Measurements from ENCODE around the gene CDON.
"Not testable (repeated sequence)": the region's sequence is repeated elsewhere in the genome, so short reads cannot be mapped to it uniquely, and the experiment has no call there.

Gene CDON

GRCh38 chr11:125985956-125986355 lies 76.7 kb downstream of the CDON start:
- not testable (repeated sequence) for H4K91ac ChIP-seq (ENCODE audit: low read depth, low read length); H3K14ac ChIP-seq (ENCODE audit: low read length); H3K27ac ChIP-seq (ENCODE audit: low read depth, low read length); H2AFZ ChIP-seq (ENCODE audit: insufficient read depth, low read length, poor library complexity); H3K9me3 ChIP-seq (ENCODE audit: insufficient read depth, low read depth, low read length); H3K79me1 ChIP-seq (ENCODE audit: low read length); H3K4ac ChIP-seq (ENCODE audit: low read depth, low read length); H4K12ac ChIP-seq (ENCODE audit: low read depth, low read length); H2BK12ac ChIP-seq (ENCODE audit: low read length); H3K27me3 ChIP-seq (ENCODE audit: insufficient read depth, low read length); H3K79me2 ChIP-seq (ENCODE audit: control insufficient read depth, insufficient read depth, low read length, poor library complexity); H2AK5ac ChIP-seq (ENCODE audit: low read length); H3K18ac ChIP-seq (ENCODE audit: low read length); H3K4me2 ChIP-seq (ENCODE audit: low read length); H3K9ac ChIP-seq (ENCODE audit: low read length); H2BK5ac ChIP-seq (ENCODE audit: low read depth, low read length, poor library complexity); H2BK120ac ChIP-seq (ENCODE audit: insufficient read depth, low read length, poor library complexity); H3K4me1 ChIP-seq (ENCODE audit: control insufficient read depth in 1 of 2, insufficient read depth in 2 of 2, low read length in 2 of 2); DNase-seq; H4K8ac ChIP-seq (ENCODE audit: low read depth, low read length); H3K4me3 ChIP-seq (ENCODE audit: low read depth, low read length); H3K23ac ChIP-seq (ENCODE audit: low read length)
- peaks cover 16 to 31% of the 10 kb centered on the region in 2 experiments for H3K36me3 ChIP-seq (ENCODE audit: control insufficient read depth in 1 of 2, insufficient read depth in 2 of 2, low read length in 2 of 2)
- WGBS (ENCODE audit: extremely low coverage, insufficient coverage, insufficient read length): no CpG with 5 or more reads among the region's 6 CpGs

DNA sequence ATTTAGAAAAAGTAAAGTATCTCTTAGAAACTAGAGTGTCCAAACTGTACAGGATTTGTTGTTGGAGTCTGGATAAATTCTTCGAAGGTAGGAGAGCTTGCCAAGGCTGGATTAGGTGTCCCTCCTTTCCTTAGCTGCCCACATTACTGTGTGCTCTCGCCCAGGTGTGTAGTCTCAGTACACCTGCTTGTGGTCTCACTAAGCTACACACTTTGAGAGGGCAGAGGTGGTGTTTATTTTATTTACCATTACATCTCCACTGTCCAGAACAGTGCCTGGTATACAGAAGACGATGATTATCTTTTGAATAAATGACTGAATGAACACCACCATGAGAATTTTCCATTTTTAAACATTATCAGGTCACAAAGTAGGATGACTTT lies 80.3 kb downstream of the CDON start:
- Histone ChIP-seq H2BK5ac (ENCODE audit: low read depth, low read length, poor library complexity) (no peak overlapping the region), H3K36me3 (ENCODE audit: control insufficient read depth in 1 of 2, insufficient read depth in 2 of 2, low read length in 2 of 2) (peaks cover 13 to 23% of the 10 kb centered on the region in 2 experiments), H3K4me2 (ENCODE audit: low read length) (no peak overlapping the region), H4K12ac (ENCODE audit: low read depth, low read length) (no peak overlapping the region), H4K8ac (ENCODE audit: low read depth, low read length) (no peak overlapping the region), H3K23ac (ENCODE audit: low read length) (no peak overlapping the region), H3K18ac (ENCODE audit: low read length) (no peak overlapping the region), H3K14ac (ENCODE audit: low read length) (no peak overlapping the region), H3K27me3 (ENCODE audit: insufficient read depth, low read length) (no peaks in the 10 kb centered on the region), H2AK5ac (ENCODE audit: low read length) (no peak overlapping the region), H3K4me3 (ENCODE audit: low read depth, low read length) (no peak overlapping the region), H3K4ac (ENCODE audit: low read depth, low read length) (no peak overlapping the region), H2AFZ (ENCODE audit: insufficient read depth, low read length, poor library complexity) (no peak overlapping the region), H3K9me3 (ENCODE audit: insufficient read depth, low read depth, low read length) (peaks cover 1% of the 10 kb centered on the region), H3K9ac (ENCODE audit: low read length) (no peak overlapping the region), H2BK120ac (ENCODE audit: insufficient read depth, low read length, poor library complexity) (no peak overlapping the region), H3K4me1 (ENCODE audit: control insufficient read depth in 1 of 2, insufficient read depth in 2 of 2, low read length in 2 of 2) (no peaks in the 10 kb centered on the region), H3K79me1 (ENCODE audit: low read length) (no peaks in the 10 kb centered on the region), H4K91ac (ENCODE audit: low read depth, low read length) (no peak overlapping the region), H3K79me2 (ENCODE audit: control insufficient read depth, insufficient read depth, low read length, poor library complexity) (no peaks in the 10 kb centered on the region), H3K27ac (ENCODE audit: low read depth, low read length) (no peak overlapping the region), H2BK12ac (ENCODE audit: low read length) (no peak overlapping the region)
- no peak for DNase-seq
- WGBS (ENCODE audit: extremely low coverage, insufficient coverage, insufficient read length): no CpG with 5 or more reads among the region's 3 CpGs

DNA sequence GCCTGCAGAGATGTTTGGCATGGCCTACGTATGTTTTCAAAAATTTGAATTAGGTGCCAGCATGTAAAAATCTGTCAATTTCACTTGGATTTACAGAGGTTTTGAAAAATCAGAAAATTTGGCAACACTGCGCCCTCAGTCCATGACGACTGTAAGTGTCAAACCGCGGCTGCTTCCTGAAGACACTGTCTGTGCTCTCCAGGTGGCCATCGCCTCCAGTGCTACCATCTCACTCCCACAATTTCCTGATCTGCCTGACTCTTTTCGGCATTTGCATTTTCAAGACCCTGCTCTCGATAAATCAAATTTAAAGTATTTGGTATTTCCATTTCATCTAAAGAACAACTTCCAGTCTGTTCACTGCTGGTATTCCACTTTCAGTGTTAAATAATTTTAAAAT lies 82.2 kb downstream of the CDON start:
- no peak overlapping the region for H4K8ac ChIP-seq (ENCODE audit: low read depth, low read length)

DNA sequence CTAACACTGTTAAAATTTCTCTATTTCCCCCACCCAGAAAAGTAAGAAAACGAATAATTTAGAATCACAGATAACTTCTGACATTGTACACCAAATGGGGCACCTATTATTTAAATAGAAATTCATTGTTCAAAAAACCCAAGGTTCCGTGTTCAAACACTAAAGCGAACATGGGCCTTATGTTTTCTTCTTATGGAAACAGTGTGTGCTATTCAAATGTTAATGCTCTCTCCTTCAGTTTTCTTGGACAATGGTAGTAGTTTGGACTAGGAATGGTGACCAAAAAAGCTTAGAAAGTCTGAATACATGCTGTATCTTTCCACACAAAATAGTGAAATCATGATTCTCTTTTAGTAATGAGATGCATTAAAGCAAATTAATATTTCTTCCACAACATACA lies 83.2 kb downstream of the CDON start:
- H3K79me2 ChIP-seq (ENCODE audit: control insufficient read depth, insufficient read depth, low read length, poor library complexity): no peaks in the 10 kb centered on the region
- H2AK5ac ChIP-seq (ENCODE audit: low read length): no peak overlapping the region
- no peak overlapping the region for H2BK5ac ChIP-seq (ENCODE audit: low read depth, low read length, poor library complexity)
- no peak overlapping the region for H3K14ac ChIP-seq (ENCODE audit: low read length)
- H2BK12ac ChIP-seq (ENCODE audit: low read length): no peak overlapping the region
- peaks cover 1% of the 10 kb centered on the region for H3K9me3 ChIP-seq (ENCODE audit: insufficient read depth, low read depth, low read length)
- no peak overlapping the region for H4K91ac ChIP-seq (ENCODE audit: low read depth, low read length)
- H3K4me2 ChIP-seq (ENCODE audit: low read length): no peak overlapping the region
- H3K4ac ChIP-seq (ENCODE audit: low read depth, low read length): no peak overlapping the region
- H3K4me3 ChIP-seq (ENCODE audit: low read depth, low read length): no peak overlapping the region
- H3K9ac ChIP-seq (ENCODE audit: low read length): no peak overlapping the region
- no peak overlapping the region for H3K27ac ChIP-seq (ENCODE audit: low read depth, low read length)
- DNase-seq: no peak
- H3K36me3 ChIP-seq (ENCODE audit: control insufficient read depth in 1 of 2, insufficient read depth in 2 of 2, low read length in 2 of 2): peaks cover 11 to 24% of the 10 kb centered on the region in 2 experiments
- no peak overlapping the region for H3K18ac ChIP-seq (ENCODE audit: low read length)
- WGBS (ENCODE audit: extremely low coverage, insufficient coverage, insufficient read length): no CpG with 5 or more reads among the region's 3 CpGs
- no peak overlapping the region for H2AFZ ChIP-seq (ENCODE audit: insufficient read depth, low read length, poor library complexity)
- H4K12ac ChIP-seq (ENCODE audit: low read depth, low read length): no peak overlapping the region
- H3K79me1 ChIP-seq (ENCODE audit: low read length): no peaks in the 10 kb centered on the region
- H3K27me3 ChIP-seq (ENCODE audit: insufficient read depth, low read length): no peaks in the 10 kb centered on the region
- H4K8ac ChIP-seq (ENCODE audit: low read depth, low read length): no peak overlapping the region
- H3K23ac ChIP-seq (ENCODE audit: low read length): no peak overlapping the region
- H2BK120ac ChIP-seq (ENCODE audit: insufficient read depth, low read length, poor library complexity): no peak overlapping the region
- H3K4me1 ChIP-seq (ENCODE audit: control insufficient read depth in 1 of 2, insufficient read depth in 2 of 2, low read length in 2 of 2): no peaks in the 10 kb centered on the region

More for the DNA sequence above, 82.2 kb downstream of the CDON start:
- DNase-seq: no peak
- Histone ChIP-seq H2AFZ (ENCODE audit: insufficient read depth, low read length, poor library complexity) (no peak overlapping the region), H4K91ac (ENCODE audit: low read depth, low read length) (no peak overlapping the region), H2AK5ac (ENCODE audit: low read length) (no peak overlapping the region), H3K23ac (ENCODE audit: low read length) (no peak overlapping the region), H3K36me3 (ENCODE audit: control insufficient read depth in 1 of 2, insufficient read depth in 2 of 2, low read length in 2 of 2) (peaks cover 11 to 21% of the 10 kb centered on the region in 2 experiments), H3K9ac (ENCODE audit: low read length) (no peak overlapping the region), H2BK12ac (ENCODE audit: low read length) (no peak overlapping the region), H2BK5ac (ENCODE audit: low read depth, low read length, poor library complexity) (no peak overlapping the region), H3K14ac (ENCODE audit: low read length) (no peak overlapping the region), H3K4me3 (ENCODE audit: low read depth, low read length) (no peak overlapping the region), H3K27ac (ENCODE audit: low read depth, low read length) (no peak overlapping the region), H3K18ac (ENCODE audit: low read length) (no peak overlapping the region), H3K9me3 (ENCODE audit: insufficient read depth, low read depth, low read length) (peaks cover 1% of the 10 kb centered on the region), H3K79me2 (ENCODE audit: control insufficient read depth, insufficient read depth, low read length, poor library complexity) (no peaks in the 10 kb centered on the region), H3K27me3 (ENCODE audit: insufficient read depth, low read length) (no peaks in the 10 kb centered on the region), H4K12ac (ENCODE audit: low read depth, low read length) (no peak overlapping the region), H3K4ac (ENCODE audit: low read depth, low read length) (no peak overlapping the region), H3K4me2 (ENCODE audit: low read length) (no peak overlapping the region), H2BK120ac (ENCODE audit: insufficient read depth, low read length, poor library complexity) (no peak overlapping the region), H3K4me1 (ENCODE audit: control insufficient read depth in 1 of 2, insufficient read depth in 2 of 2, low read length in 2 of 2) (no peaks in the 10 kb centered on the region), H3K79me1 (ENCODE audit: low read length) (no peaks in the 10 kb centered on the region)
- WGBS (ENCODE audit: extremely low coverage, insufficient coverage, insufficient read length): no CpG with 5 or more reads among the region's 8 CpGs
